Hepatocyte (in vitro differentiated cells): Measurements from ENCODE around the gene RPTOR.

ENCODE experiments used
- CTCF ChIP-seq: fragments of 200-600 bp; sonication (generic); IDR thresholded peaks from 2 replicates; pipeline ENCODE4 v1.5.1; 2016; ENCODE audit warnings: antibody characterized with exemption, mild to moderate bottlenecking; ENCODE audit not compliant: poor library complexity
- EZH2 ChIP-seq: fragments of 200-600 bp; sonication (generic); IDR thresholded peaks from 2 replicates; pipeline ENCODE4 v1.6.1; 2016; ENCODE audit warnings: antibody characterized with exemption, mild to moderate bottlenecking, borderline replicate concordance
- EZH2phosphoT487 ChIP-seq: fragments of 200-600 bp; sonication (generic); IDR thresholded peaks from one replicate; pipeline ENCODE4 v1.6.1; 2018; ENCODE audit warnings: antibody characterized with exemption, mild to moderate bottlenecking, low read depth, moderate library complexity; ENCODE audit not compliant: unreplicated experiment, severe bottlenecking

GRCh38 chr17:80729761-80730160 lies 185.1 kb downstream of the RPTOR start:
- no peak for TF ChIP-seq CTCF
- TF ChIP-seq EZH2 = no peak
- TF ChIP-seq EZH2phosphoT487 = no peak
